Erythroblast (primary cell): Measurements from ENCODE around the gene KRTAP17-1.

Experiments used
- GATA1 ChIP-seq: IDR thresholded peaks from 2 replicates; pipeline ENCODE4 v1.6.1; 2011; ENCODE audit warnings: low read depth, mild to moderate bottlenecking, control low read depth, low read length, moderate library complexity
- POLR2A ChIP-seq: IDR thresholded peaks from 2 replicates; pipeline ENCODE4 v1.6.1; 2011; ENCODE audit warnings: mild to moderate bottlenecking, low read length

DNA sequence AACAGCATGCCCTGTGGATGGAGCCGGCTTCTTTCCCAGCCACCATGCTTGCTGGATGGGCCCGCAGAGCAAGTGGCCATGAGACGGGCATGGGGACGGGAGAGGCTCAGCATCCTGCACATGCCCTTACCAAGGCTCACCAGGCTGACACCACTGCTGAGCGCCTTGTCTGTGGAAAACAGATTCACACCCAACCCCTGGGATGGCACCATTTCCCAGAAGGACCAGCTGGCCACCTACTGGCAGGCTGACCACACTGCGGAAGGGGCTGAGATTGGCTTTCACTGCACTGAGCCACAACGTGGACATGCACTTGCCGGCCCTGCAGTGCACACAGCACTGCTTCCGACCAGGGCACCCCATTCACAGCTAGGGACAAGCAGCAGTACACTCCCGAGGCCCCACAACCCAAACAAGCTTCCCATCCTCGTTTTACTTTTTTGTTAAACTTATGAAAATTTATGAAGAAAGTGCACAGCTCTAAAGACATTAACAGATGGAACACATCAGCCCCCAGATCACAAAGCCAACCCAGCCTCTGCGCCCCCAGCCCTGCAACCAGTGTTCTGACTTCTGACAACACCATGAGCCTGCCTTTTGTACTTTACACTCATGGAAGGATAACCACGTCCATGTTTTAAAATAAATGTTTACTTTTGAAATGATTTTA, 13.9 kb upstream of the KRTAP17-1 start:
- TF ChIP-seq POLR2A = no peak
- TF ChIP-seq GATA1 = no peak
